Trophoblast cell (in vitro differentiated cells and primary cell): ENCODE data around the gene HOPX. TPM values are rescaled to one million over a fixed set of nuclear protein-coding genes. Genes with fewer than 3 reads are reported as not detected.

Experiments
- DNase-seq, 2 donors: peaks; one replicate each; pipeline ENCODE4 v3.0.0-alpha.2; 2016
- H2AFZ ChIP-seq: 2 replicates; pipeline ENCODE4 v1.6.1; 2013; ENCODE audit warnings: low read length, moderate library complexity, mild to moderate bottlenecking; ENCODE audit not compliant: insufficient read depth, poor library complexity
- H2AK5ac ChIP-seq: 2 replicates; pipeline ENCODE4 v1.6.1; 2013; ENCODE audit warnings: mild to moderate bottlenecking, low read length
- H2BK120ac ChIP-seq: 2 replicates; pipeline ENCODE4 v1.6.1; 2013; ENCODE audit warnings: low read length, mild to moderate bottlenecking, moderate library complexity; ENCODE audit not compliant: insufficient read depth, poor library complexity
- H2BK12ac ChIP-seq: 2 replicates; pipeline ENCODE4 v1.6.1; 2013; ENCODE audit warnings: mild to moderate bottlenecking, low read length, moderate library complexity
- H2BK5ac ChIP-seq: 2 replicates; pipeline ENCODE4 v1.6.1; 2013; ENCODE audit warnings: low read length, low read depth, moderate library complexity, mild to moderate bottlenecking; ENCODE audit not compliant: poor library complexity
- H3K14ac ChIP-seq: 2 replicates; pipeline ENCODE4 v1.6.1; 2013; ENCODE audit warnings: mild to moderate bottlenecking, low read length
- H3K18ac ChIP-seq: 2 replicates; pipeline ENCODE4 v1.6.1; 2013; ENCODE audit warnings: mild to moderate bottlenecking, low read length
- H3K23ac ChIP-seq: 2 replicates; pipeline ENCODE4 v1.6.1; 2013; ENCODE audit warnings: low read length
- H3K27ac ChIP-seq: 2 replicates; pipeline ENCODE4 v1.5.1; 2013; ENCODE audit warnings: low read depth, mild to moderate bottlenecking, inconsistent platforms, low read length, moderate library complexity
- H3K27me3 ChIP-seq: 2 replicates; pipeline ENCODE4 v1.6.1; 2013; ENCODE audit warnings: inconsistent platforms, mild to moderate bottlenecking, low read length, moderate library complexity; ENCODE audit not compliant: insufficient read depth
- H3K36me3 ChIP-seq, 2 experiments: 1 replicate in 1 of 2; 2 replicates in 1 of 2; pipeline ENCODE4 v1.6.1; 2013; ENCODE audit warnings: low read length in 2 of 2, mild to moderate bottlenecking in 2 of 2, moderate library complexity in 1 of 2; ENCODE audit not compliant: insufficient read depth in 2 of 2, control insufficient read depth in 1 of 2
- H3K4ac ChIP-seq: 2 replicates; pipeline ENCODE4 v1.6.1; 2013; ENCODE audit warnings: low read depth, mild to moderate bottlenecking, low read length, moderate library complexity
- H3K4me1 ChIP-seq, 2 experiments: 1 replicate in 1 of 2; 2 replicates in 1 of 2; pipeline ENCODE4 v1.6.1; 2013; ENCODE audit warnings: low read length in 2 of 2, mild to moderate bottlenecking in 2 of 2, moderate library complexity in 1 of 2; ENCODE audit not compliant: insufficient read depth in 2 of 2, control insufficient read depth in 1 of 2
- H3K4me2 ChIP-seq: 2 replicates; pipeline ENCODE4 v1.6.1; 2013; ENCODE audit warnings: inconsistent platforms, mild to moderate bottlenecking, low read length, moderate library complexity
- H3K4me3 ChIP-seq: 2 replicates; pipeline ENCODE4 v1.5.1; 2013; ENCODE audit warnings: mild to moderate bottlenecking, low read depth, low read length, inconsistent platforms
- H3K79me1 ChIP-seq: one replicate; pipeline ENCODE4 v1.6.1; 2013; ENCODE audit warnings: low read length
- H3K79me2 ChIP-seq: 2 replicates; pipeline ENCODE4 v1.6.1; 2013; ENCODE audit warnings: low read length, mild to moderate bottlenecking; ENCODE audit not compliant: control insufficient read depth, insufficient read depth, poor library complexity
- H3K9ac ChIP-seq: 2 replicates; pipeline ENCODE4 v1.6.1; 2013; ENCODE audit warnings: mild to moderate bottlenecking, low read length
- H3K9me3 ChIP-seq: 2 replicates; pipeline ENCODE4 v1.6.1; 2013; ENCODE audit warnings: low read depth, mild to moderate bottlenecking, control low read depth, inconsistent platforms, low read length; ENCODE audit not compliant: insufficient read depth
- H4K12ac ChIP-seq: 2 replicates; pipeline ENCODE4 v1.6.1; 2013; ENCODE audit warnings: low read depth, mild to moderate bottlenecking, low read length, moderate library complexity
- H4K8ac ChIP-seq: 2 replicates; pipeline ENCODE4 v1.6.1; 2013; ENCODE audit warnings: low read depth, mild to moderate bottlenecking, low read length, moderate library complexity
- H4K91ac ChIP-seq: one replicate; pipeline ENCODE4 v1.6.1; 2013; ENCODE audit warnings: low read depth, mild to moderate bottlenecking, low read length, moderate library complexity
- WGBS: extraction: QIAGEN DNeasy Blood & Tissue Kit; methylation state at CpG from one replicate; pipeline ENCODE4 v1.1.7; 2013; ENCODE audit warnings: missing lambda C conversion rate; ENCODE audit not compliant: insufficient read length, insufficient coverage; ENCODE audit errors: extremely low coverage; 5-methylcytosine and 5-hydroxymethylcytosine counted together
- polyA plus RNA-seq: library from polyadenylated mRNA; stranded (reverse); fragments of 200-250 nt; gene quantifications from 2 replicates; pipeline ENCODE4 v1.2.3, GENCODE V29; 2013

HOPX gene
- polyA plus RNA-seq: 318 and 340 TPM in 2 replicates

GRCh38 chr4:56681158-56681852, at the start of gene HOPX:
Gene HOPX, minus strand, starts transcription at chr4:56681296. Its CDS starts 23,480 bp downstream, at chr4:56657816.
- no peak within 1 kb of the TSS for H2BK5ac ChIP-seq
- peak within 1 kb of the TSS; percentile 30 for H3K9ac ChIP-seq
- H4K8ac ChIP-seq: no peak within 1 kb of the TSS
- H4K91ac ChIP-seq: no peak within 1 kb of the TSS
- peaks cover 2% of the 10 kb centered on the region for H3K9me3 ChIP-seq
- peak within 1 kb of the TSS; percentile 43 for H3K4me2 ChIP-seq
- H3K4ac ChIP-seq: no peak within 1 kb of the TSS
- no peak within 1 kb of the TSS for H2BK120ac ChIP-seq
- H3K79me1 ChIP-seq: no peaks in the 10 kb centered on the region
- no peak within 1 kb of the TSS for H3K18ac ChIP-seq
- H2AK5ac ChIP-seq: no peak within 1 kb of the TSS
- no CpG with 5 or more reads among the region's 18 CpGs for WGBS
- H3K23ac ChIP-seq: peak within 1 kb of the TSS; percentile 17
- no peaks in the 10 kb centered on the region for H3K36me3 ChIP-seq
- no peak within 1 kb of the TSS for H3K27ac ChIP-seq
- no peak within 1 kb of the TSS for H3K14ac ChIP-seq
- DNase-seq: peak; percentile 81 to 95
- H2AFZ ChIP-seq: no peak within 1 kb of the TSS
- no peaks in the 10 kb centered on the region for H3K27me3 ChIP-seq
- H3K4me3 ChIP-seq: peak within 1 kb of the TSS; percentile 25
- H4K12ac ChIP-seq: no peak within 1 kb of the TSS
- no peak within 1 kb of the TSS for H2BK12ac ChIP-seq
- H3K4me1 ChIP-seq: no peaks in the 10 kb centered on the region
- no peaks in the 10 kb centered on the region for H3K79me2 ChIP-seq

- no peak for DNase-seq
- H3K27me3 ChIP-seq: no peaks in the 10 kb centered on the region
- peak overlapping the region; percentile 29 for H3K4me3 ChIP-seq
- no peaks in the 10 kb centered on the region for H3K36me3 ChIP-seq
- no peak overlapping the region for H2AK5ac ChIP-seq
- H3K18ac ChIP-seq: no peak overlapping the region
- no peaks in the 10 kb centered on the region for H3K79me2 ChIP-seq
- H3K9ac ChIP-seq: no peak overlapping the region
- H4K8ac ChIP-seq: no peak overlapping the region
- no peak overlapping the region for H4K91ac ChIP-seq
- no peaks in the 10 kb centered on the region for H3K79me1 ChIP-seq
- H3K9me3 ChIP-seq: no peaks in the 10 kb centered on the region
- H2BK5ac ChIP-seq: no peak overlapping the region
- no peak overlapping the region for H3K23ac ChIP-seq
- no peak overlapping the region for H4K12ac ChIP-seq
- H2BK12ac ChIP-seq: no peak overlapping the region
- H3K4me2 ChIP-seq: no peak overlapping the region
- no peak overlapping the region for H2BK120ac ChIP-seq
- H2AFZ ChIP-seq: no peak overlapping the region
- WGBS: no CpG with 5 or more reads among the region's 5 CpGs
- no peaks in the 10 kb centered on the region for H3K4me1 ChIP-seq
- H3K27ac ChIP-seq: no peak overlapping the region
- no peak overlapping the region for H3K14ac ChIP-seq
- H3K4ac ChIP-seq: no peak overlapping the region
Measured at GRCh38 chr4:56730097-56730496, 49.0 kb upstream of the HOPX start.

GRCh38 chr4:56728512-56728911, 47.4 kb upstream of the HOPX start:
- H2BK120ac ChIP-seq: no peak overlapping the region
- no peak overlapping the region for H2AFZ ChIP-seq
- H3K18ac ChIP-seq: no peak overlapping the region
- no peak overlapping the region for H2AK5ac ChIP-seq
- H3K14ac ChIP-seq: no peak overlapping the region
- no peaks in the 10 kb centered on the region for H3K79me2 ChIP-seq
- H3K9ac ChIP-seq: no peak overlapping the region
- H3K23ac ChIP-seq: no peak overlapping the region
- H3K79me1 ChIP-seq: no peaks in the 10 kb centered on the region
- DNase-seq: no peak
- H3K9me3 ChIP-seq: no peaks in the 10 kb centered on the region
- H4K8ac ChIP-seq: no peak overlapping the region
- no peak overlapping the region for H2BK5ac ChIP-seq
- H4K91ac ChIP-seq: no peak overlapping the region
- H3K27ac ChIP-seq: no peak overlapping the region
- no peak overlapping the region for H2BK12ac ChIP-seq
- no peaks in the 10 kb centered on the region for H3K36me3 ChIP-seq
- no peaks in the 10 kb centered on the region for H3K27me3 ChIP-seq
- H4K12ac ChIP-seq: no peak overlapping the region
- H3K4me1 ChIP-seq: no peaks in the 10 kb centered on the region
- H3K4me2 ChIP-seq: no peak overlapping the region
- H3K4me3 ChIP-seq: no peak overlapping the region
- WGBS: no CpG with 5 or more reads among the region's 4 CpGs
- H3K4ac ChIP-seq: no peak overlapping the region

- no peak overlapping the region for H4K8ac ChIP-seq
- no peak overlapping the region for H3K18ac ChIP-seq
- H3K4me2 ChIP-seq: no peak overlapping the region
- no peak overlapping the region for H4K91ac ChIP-seq
- H3K79me2 ChIP-seq: no peaks in the 10 kb centered on the region
- H3K4me1 ChIP-seq: peaks cover 0 to 3% of the 10 kb centered on the region in 2 experiments
- H3K4me3 ChIP-seq: no peak overlapping the region
- H2AFZ ChIP-seq: no peak overlapping the region
- no peaks in the 10 kb centered on the region for H3K9me3 ChIP-seq
- DNase-seq: no peak
- H4K12ac ChIP-seq: no peak overlapping the region
- H3K9ac ChIP-seq: no peak overlapping the region
- no peaks in the 10 kb centered on the region for H3K79me1 ChIP-seq
- no peak overlapping the region for H2AK5ac ChIP-seq
- H3K27me3 ChIP-seq: no peaks in the 10 kb centered on the region
- no peak overlapping the region for H2BK120ac ChIP-seq
- H2BK5ac ChIP-seq: no peak overlapping the region
- no peak overlapping the region for H3K27ac ChIP-seq
- H3K36me3 ChIP-seq: no peaks in the 10 kb centered on the region
- no peak overlapping the region for H3K23ac ChIP-seq
- no peak overlapping the region for H3K14ac ChIP-seq
- no peak overlapping the region for H3K4ac ChIP-seq
- WGBS: no CpG with 5 or more reads among the region's 4 CpGs
- H2BK12ac ChIP-seq: no peak overlapping the region
Measured at GRCh38 chr4:56727150-56727549, 46.1 kb upstream of the HOPX start.
